ENCODE data around the gene PIGB. TPM values are rescaled to one million over a fixed set of nuclear protein-coding genes. Genes with fewer than 3 reads are reported as not detected.

PIGB gene
- total RNA-seq (ENCODE audit: unreplicated experiment): 12.7 TPM
- long read RNA-seq, partial matches to known transcripts: 0 of 6 reads
- long read RNA-seq, other reads (novel, unspliced or antisense): 2 of 6 reads

DNA sequence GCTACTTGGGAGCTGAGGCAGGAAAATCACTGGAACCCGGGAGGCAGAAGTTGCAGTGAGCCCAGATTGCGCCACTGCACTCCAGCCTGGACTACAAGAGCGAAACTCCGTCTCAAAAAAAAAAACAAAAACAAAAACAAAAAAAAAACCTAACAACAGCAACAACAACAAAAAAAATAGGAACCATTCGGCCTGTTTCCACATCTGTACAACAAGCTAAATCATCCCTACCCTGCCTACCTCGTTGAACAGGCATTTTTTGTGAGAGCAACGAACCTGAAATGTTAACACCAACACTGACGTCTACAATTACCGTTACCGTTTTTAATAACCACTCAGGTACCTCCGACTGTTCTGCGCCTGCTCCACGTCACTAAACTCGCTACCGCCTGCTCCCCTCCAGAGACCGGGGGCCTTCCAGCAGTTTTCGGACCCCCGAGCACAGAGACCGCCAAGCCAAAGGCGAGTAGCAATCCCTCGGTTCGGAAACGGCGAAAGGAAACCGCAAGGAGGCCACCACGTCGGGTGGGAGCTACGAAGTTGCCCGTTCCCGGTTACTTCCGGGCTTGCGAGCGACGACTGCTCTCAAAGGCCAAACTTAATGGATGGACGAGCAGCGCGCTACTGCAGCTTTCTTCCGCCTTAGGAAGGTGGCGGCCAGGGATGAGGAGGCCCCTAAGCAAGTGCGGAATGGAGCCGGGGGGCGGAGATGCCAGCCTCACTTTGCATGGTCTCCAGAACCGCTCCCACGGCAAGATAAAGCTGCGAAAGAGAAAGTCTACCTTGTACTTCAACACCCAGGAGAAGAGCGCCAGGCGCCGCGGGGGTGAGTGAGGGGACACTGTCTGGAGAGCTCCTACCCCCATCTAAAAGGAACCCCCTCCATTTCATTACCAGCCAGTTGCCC is at the start of gene PIGB, which contains the start of gene PIGBOS1:
PIGB (plus strand) TSS at position 635 of the 907 bp plus-strand sequence; CDS start at position 664, 29 bp downstream.
PIGBOS1 (minus strand) TSS at position 536 of the 907 bp plus-strand sequence. CDS start 1,331 bp downstream, outside the sequence.
- TF ChIP-seq, protein P1, sequence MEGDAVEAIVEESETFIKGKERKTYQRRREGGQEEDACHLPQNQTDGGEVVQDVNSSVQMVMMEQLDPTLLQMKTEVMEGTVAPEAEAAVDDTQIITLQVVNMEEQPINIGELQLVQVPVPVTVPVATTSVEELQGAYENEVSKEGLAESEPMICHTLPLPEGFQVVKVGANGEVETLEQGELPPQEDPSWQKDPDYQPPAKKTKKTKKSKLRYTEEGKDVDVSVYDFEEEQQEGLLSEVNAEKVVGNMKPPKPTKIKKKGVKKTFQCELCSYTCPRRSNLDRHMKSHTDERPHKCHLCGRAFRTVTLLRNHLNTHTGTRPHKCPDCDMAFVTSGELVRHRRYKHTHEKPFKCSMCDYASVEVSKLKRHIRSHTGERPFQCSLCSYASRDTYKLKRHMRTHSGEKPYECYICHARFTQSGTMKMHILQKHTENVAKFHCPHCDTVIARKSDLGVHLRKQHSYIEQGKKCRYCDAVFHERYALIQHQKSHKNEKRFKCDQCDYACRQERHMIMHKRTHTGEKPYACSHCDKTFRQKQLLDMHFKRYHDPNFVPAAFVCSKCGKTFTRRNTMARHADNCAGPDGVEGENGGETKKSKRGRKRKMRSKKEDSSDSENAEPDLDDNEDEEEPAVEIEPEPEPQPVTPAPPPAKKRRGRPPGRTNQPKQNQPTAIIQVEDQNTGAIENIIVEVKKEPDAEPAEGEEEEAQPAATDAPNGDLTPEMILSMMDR (IDR thresholded peaks at IDR 0.05; ENCODE audit: unreplicated experiment): no peak
- Mint-ChIP-seq H3K9me3 (ENCODE audit: unreplicated experiment) (no peaks in the 10 kb centered on the region), H3K27ac (ENCODE audit: unreplicated experiment) (peak within 1 kb of the TSS; percentile 99), H3K4me1 (ENCODE audit: unreplicated experiment) (peaks cover 17% of the 10 kb centered on the region), H3K27me3 (ENCODE audit: unreplicated experiment) (peaks cover 1% of the 10 kb centered on the region), H3K36me3 (ENCODE audit: low read depth, unreplicated experiment) (no peaks in the 10 kb centered on the region), H3K4me3 (ENCODE audit: unreplicated experiment) (peak within 1 kb of the TSS; percentile 95)
- DNase-seq (ENCODE audit: low spot score): peak; percentile 79

DNA sequence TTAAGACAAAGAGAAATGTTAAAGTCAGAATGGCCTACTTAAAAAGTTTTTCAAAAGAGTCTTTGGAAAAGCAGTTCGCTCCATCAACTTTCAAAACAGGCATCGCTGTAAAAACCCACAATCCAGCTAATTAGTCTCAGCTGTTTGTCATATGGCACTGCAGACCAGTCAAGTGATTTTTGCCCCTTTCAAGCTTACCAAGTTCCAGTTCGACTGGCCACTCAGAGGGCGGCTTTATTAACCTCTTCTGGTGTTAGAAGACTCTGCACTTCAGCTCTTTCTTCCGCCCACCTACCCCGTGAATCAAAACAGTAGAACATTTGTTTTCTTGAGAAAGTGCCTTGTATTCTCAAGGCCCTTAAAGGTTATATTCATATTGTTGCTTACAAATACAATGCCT is 48.7 kb upstream of the PIGB start:
- H3K27me3 Mint-ChIP-seq (ENCODE audit: unreplicated experiment): peaks cover 2% of the 10 kb centered on the region
- no peak overlapping the region for H3K4me3 Mint-ChIP-seq (ENCODE audit: unreplicated experiment)
- H3K9me3 Mint-ChIP-seq (ENCODE audit: unreplicated experiment): no peaks in the 10 kb centered on the region
- H3K36me3 Mint-ChIP-seq (ENCODE audit: low read depth, unreplicated experiment): no peaks in the 10 kb centered on the region
- no peak overlapping the region for H3K27ac Mint-ChIP-seq (ENCODE audit: unreplicated experiment)
- TF ChIP-seq, protein P1 (IDR thresholded peaks at IDR 0.05; ENCODE audit: unreplicated experiment): no peak
- peaks cover 5% of the 10 kb centered on the region for H3K4me1 Mint-ChIP-seq (ENCODE audit: unreplicated experiment)
- DNase-seq (ENCODE audit: low spot score): no peak

GRCh38 chr15:55276324-55276723 is 42.7 kb upstream of the PIGB start:
- H3K4me1 Mint-ChIP-seq (ENCODE audit: unreplicated experiment): peaks cover 8% of the 10 kb centered on the region
- H3K4me3 Mint-ChIP-seq (ENCODE audit: unreplicated experiment): no peak overlapping the region
- DNase-seq (ENCODE audit: low spot score): no peak
- H3K27me3 Mint-ChIP-seq (ENCODE audit: unreplicated experiment): peaks cover 2% of the 10 kb centered on the region
- TF ChIP-seq, protein P1 (IDR thresholded peaks at IDR 0.05; ENCODE audit: unreplicated experiment): no peak
- H3K9me3 Mint-ChIP-seq (ENCODE audit: unreplicated experiment): no peaks in the 10 kb centered on the region
- H3K27ac Mint-ChIP-seq (ENCODE audit: unreplicated experiment): no peak overlapping the region
- H3K36me3 Mint-ChIP-seq (ENCODE audit: low read depth, unreplicated experiment): no peaks in the 10 kb centered on the region

DNA sequence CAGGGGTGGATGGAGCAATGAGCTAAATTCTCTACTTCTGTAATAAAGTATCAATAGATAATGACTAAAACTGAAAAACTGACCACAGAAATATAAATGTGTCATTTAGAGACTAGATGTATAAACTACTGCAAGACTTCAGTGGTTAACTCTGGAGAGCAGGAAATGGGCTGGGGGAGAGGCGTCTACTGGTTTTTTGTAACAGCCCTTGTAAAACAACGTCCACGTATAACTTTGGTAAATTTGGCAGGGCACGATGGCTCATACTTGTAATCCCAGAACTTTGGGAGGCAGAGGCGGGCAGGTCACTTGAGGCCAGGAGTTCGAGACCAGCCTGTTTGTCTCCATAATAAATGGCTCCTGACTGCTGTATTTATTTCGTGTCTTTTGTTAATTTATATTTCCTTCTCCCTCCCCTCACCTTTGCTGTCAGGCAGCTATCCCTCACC is 41.9 kb upstream of the PIGB start:
- H3K9me3 Mint-ChIP-seq (ENCODE audit: unreplicated experiment): no peaks in the 10 kb centered on the region
- TF ChIP-seq, protein P1 (IDR thresholded peaks at IDR 0.05; ENCODE audit: unreplicated experiment): no peak
- H3K36me3 Mint-ChIP-seq (ENCODE audit: low read depth, unreplicated experiment): no peaks in the 10 kb centered on the region
- no peak for DNase-seq (ENCODE audit: low spot score)
- peaks cover 2% of the 10 kb centered on the region for H3K27me3 Mint-ChIP-seq (ENCODE audit: unreplicated experiment)
- no peak overlapping the region for H3K27ac Mint-ChIP-seq (ENCODE audit: unreplicated experiment)
- no peak overlapping the region for H3K4me3 Mint-ChIP-seq (ENCODE audit: unreplicated experiment)
- peaks cover 8% of the 10 kb centered on the region for H3K4me1 Mint-ChIP-seq (ENCODE audit: unreplicated experiment)

DNA sequence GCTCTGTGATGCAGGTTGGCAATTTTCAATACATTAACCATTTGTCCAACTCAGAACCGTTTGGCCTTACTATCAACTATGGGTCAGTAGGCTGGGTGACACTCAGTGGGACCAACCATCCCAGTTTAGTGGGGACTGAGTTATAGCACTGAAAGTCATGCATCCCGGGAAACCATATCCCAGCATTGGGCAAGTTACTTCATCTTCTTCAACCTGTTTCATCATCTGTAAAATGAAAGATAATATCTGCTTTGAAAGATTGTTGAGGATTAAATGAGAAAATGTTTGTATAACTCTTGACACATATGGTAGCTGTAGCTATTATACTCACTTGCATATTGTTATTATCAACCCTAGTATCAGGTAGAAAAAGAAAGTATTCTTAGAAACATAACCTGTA is 41.3 kb upstream of the PIGB start:
- H3K9me3 Mint-ChIP-seq (ENCODE audit: unreplicated experiment): no peaks in the 10 kb centered on the region
- TF ChIP-seq, protein P1 (IDR thresholded peaks at IDR 0.05; ENCODE audit: unreplicated experiment): no peak
- H3K4me1 Mint-ChIP-seq (ENCODE audit: unreplicated experiment): peaks cover 10% of the 10 kb centered on the region
- no peak for DNase-seq (ENCODE audit: low spot score)
- peaks cover under 1% of the 10 kb centered on the region for H3K27me3 Mint-ChIP-seq (ENCODE audit: unreplicated experiment)
- no peaks in the 10 kb centered on the region for H3K36me3 Mint-ChIP-seq (ENCODE audit: low read depth, unreplicated experiment)
- H3K27ac Mint-ChIP-seq (ENCODE audit: unreplicated experiment): no peak overlapping the region
- no peak overlapping the region for H3K4me3 Mint-ChIP-seq (ENCODE audit: unreplicated experiment)
